Activated CD4-positive, CD25-positive, alpha-beta regulatory T cell treated with anti-CD3 and anti-CD28 coated beads, Interleukin-2, amount 50 U/mL, for 24 hours (primary cell): Measurements from ENCODE around the gene CPSF4L.

Experiments used
- ATAC-seq, 2 donors: fragments of 150-1000 bp; cut with Tn5 transposase; one replicate each; pipeline ENCODE4 v1.10.0; 2021; ENCODE audit warnings: mild to moderate bottlenecking in 1 of 2, moderate library complexity in 1 of 2

CPSF4L gene

DNA sequence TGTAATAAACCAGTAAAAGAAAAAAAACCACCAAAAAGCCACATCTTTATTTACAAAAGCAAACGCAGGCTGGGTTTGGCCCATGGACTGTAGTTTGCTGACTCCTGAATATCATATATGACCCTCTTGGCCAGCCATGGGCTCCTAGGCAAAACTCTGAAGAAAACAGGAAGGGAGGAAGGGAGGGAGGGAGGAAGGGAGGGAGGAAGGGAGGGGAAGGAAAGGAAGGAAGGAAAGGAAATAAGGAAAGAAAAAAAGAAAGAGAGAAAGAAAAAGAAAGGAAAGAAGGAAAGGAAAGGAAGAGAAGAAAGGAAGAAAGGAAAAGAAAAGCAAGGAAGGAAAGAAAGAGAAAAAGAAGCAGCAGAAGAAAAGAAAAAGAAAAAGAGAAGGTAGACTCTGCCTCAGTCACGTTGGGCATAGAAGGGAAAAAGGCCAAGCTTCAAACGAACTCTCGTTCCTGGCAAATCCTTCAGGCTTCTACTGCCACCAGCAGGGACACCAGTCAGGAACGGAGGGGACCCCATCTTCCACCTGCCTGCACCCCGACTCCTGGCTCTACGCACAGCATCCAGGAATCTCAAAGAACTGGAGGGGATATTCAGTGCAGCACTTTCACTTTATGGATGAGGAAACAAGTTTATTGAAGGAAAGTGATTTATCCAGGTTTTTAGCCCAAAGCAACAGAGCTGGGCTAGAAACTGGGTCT is 28.0 kb upstream of the CPSF4L start:
- no peak for ATAC-seq

DNA sequence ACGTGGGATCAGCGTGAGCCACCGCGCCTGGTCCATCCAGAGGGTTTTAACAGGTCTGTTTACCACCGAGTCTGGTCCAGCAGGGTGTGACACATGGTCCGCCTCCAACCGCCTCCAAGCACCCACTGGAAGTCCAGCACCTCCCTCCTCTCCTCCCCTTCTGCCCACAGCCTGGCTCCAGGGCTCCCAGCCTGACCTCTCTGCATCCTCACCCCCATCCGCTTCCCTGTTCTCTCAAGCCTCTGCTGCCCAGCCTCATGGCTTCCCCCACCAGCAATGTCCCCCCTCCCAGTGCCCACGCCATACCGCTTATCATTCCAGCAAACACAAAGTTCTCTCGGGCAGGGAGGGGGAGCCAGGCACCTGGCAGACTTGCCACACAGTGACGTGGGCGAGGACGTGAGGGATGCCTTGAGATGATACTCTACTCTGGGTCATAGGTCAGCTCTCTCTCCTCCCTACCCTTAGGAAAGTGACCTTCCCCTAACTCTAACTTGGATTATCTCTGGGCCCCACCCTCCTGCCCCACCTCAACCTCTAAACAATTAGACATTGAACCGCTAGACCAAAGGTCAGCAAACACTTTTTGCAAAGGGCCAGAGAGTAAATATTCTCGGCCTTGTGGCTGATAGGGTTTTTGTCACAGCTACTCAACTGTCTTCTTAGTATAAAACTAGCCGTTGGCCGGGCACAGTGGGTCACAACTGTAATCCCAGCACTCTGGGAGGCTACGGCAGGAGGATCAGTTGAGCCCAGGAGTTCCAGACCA is 27.0 kb upstream of the CPSF4L start:
- no peak for ATAC-seq

DNA sequence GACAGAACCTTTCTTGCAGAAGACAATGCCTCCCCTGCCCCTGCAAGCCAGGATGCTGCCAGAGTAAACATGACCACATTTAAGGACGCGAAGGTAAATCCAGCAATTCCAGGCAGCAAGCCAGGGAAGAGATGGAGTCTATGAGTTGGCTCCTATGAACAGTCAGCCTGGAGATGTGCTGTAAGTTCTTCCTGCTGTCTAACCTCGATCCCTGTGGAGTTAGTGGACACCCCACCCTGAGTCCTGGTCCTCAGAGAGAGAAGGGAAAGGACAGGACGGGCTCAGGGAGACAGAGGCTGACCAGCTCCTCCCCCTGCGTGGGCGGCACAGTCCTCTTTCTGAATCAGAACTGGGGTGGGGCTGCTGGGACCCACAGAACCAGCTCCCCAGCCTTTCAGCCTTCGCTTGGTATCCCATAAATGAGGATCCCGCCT is 25.2 kb upstream of the CPSF4L start:
- ATAC-seq: no peak

DNA sequence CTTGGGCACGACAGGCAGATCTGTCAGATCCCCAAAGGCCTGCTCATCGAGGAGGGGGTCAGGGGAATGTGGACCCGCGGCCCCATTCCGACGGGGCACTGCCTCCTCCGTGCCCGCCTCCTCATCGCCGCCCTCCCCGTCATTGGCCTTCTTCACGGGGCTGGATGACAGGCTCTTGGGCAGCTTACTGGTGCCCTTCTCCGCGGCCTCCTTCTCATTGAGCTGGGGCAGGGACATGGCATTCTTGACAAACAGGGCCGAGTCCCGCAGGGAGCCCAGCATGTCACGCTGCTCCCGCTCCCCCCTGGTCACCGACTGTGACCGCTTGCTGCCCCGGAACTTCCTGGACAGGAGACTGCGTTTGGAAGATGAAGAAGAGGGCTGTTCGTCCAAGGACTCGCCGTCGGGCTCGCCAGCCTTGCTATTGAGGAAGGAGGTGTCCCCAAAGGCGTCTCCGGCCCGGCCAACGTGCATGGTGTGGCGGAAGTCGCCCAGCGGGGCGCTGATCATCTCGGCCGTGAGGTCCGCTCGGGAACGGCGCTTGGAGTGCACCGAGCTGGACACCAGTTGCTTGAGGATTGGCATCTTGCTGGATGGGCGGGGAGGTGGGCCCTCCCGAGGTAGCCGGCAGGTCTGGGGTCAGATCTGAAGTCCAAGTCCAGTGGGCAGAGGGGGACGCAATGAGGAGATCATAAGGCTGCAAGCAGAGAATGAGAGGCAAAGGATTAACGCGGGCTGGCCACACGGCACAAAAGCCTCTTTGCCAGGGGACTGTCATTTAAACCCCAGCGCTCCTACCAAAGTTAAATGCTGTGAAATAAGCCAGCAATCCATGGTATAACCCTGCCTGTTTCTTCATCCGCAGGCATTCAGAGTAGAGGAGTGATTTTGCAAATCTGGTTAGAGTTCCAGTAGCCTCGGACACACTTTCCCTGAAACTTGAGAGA is 24.5 kb upstream of the CPSF4L start:
- ATAC-seq: no peak

DNA sequence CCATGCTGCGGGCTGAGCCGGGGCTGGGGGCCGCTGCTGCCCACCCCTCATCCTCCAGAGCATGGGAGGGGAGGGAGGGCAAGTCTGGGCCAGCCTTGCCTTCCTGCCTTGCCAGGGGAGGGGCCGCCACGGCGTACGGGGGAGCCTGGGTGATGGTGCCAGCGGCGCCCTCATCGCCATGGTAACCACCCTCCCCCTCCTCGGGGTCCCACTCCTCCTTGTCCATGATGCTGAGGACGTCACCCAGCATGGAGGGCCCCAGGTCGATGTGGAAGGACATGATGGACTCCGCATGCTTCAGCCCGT is 23.9 kb upstream of the CPSF4L start:
- ATAC-seq: no peak

DNA sequence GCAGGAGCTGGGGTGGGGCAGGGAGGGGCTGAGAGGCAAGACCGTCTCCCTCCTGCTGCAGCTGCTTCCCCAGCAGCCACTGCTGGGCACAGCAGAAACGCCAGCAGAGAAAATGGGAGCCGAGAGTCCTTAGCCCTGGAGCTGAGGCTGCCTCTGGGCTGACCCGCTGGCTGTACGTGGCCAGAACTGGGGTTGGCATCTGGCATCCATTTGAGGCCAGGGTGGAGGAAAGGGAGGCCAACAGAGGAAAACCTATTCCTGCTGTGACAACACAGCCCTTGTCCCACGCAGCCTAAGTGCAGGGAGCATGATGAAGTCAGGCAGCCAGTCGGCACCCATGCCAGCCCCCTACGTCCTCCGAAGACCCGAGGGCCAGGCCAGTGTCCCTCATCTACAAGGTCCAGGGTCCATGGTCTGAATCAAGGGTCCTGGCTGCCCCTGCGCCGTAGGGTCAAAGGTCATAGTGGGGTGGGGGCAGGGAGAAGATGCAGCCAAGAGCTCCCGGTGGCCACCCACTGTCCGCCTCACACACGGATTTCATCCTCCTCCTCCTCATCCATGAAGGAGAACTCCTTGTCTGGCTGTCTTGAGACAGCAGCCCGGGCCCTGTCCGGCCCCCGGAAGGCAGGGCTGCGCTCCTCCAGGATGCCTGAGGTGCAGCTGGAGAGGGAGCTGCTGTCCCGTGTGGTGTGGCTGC is 23.4 kb upstream of the CPSF4L start:
- no peak for ATAC-seq

DNA sequence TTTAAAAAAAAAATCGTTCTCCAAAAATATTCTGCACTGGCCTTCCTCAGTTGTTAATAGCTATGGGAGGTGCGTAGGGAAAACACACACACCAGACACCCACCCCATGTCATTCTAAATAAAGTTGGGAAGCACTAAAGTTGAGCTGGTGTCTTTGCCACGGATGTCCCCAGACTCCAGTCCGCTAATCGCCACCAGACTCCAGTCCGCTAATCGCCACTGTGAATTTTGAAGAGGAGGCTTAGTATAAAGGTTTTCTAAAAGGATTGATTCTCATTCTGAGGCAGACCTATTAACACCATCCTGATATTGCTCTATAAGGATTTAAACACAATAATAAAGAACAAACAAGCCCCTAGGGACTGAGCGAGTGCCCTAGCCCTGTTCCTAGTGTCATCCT is 22.7 kb upstream of the CPSF4L start:
- no peak for ATAC-seq

DNA sequence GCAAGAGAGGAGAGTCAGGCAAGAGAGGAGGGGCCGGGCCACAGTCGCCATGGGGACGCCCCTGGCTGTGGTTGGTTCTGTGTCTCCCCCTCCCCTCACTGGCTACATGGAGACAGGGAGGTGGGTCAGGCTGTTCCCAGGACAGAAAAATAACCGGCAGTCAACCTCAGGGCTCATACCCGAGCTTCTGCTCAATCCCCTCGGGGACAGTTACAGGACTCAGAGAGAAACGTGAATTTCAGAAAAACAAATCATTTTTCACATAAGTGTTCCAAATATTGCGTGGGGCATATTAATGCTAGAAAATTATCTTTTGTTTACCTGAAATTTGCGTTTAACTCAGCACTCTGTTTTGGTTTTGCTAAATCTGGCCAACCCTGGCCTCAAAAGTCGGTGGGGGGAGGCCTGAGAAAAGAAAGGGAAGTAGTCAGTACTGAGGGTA is 22.2 kb upstream of the CPSF4L start:
- ATAC-seq: no peak

DNA sequence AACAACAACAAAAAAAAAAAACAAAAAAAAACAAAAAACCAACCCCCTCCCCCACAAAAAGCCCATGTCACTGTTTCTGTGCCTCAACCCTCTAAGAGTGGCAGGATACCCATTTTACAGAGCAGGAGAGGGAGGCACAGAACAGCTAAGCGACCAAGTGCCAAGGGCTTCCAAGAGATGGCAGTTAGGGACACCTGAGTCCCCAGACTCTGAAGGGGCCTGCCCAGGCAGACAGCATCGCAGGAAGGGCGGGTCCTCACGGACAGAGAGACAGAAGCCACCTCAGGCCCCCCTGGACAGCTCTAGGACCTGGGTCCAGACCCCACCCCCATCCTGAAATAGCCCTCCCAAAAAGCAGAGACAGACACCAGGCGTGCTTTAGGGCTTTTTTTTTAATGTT is 21.6 kb upstream of the CPSF4L start:
- no peak for ATAC-seq

DNA sequence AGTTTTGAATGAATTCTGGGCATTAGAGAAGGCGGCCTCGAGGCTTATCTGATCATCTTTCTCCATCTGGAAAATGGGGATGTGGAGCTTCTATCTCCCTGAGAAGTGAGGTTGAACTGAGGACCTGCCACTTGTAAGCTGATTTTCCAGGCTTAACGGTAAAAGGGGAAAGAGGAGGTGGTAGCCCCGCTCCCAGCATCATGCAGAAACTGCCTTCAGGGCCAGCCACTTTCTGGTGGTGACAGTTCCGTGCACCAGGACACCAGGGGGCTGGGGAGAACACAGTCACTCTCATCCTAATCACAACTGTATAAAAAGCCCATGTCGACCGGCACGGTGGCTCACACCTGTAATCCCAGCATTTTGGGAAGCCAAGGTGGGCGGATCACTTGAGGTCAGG is 20.9 kb upstream of the CPSF4L start:
- no peak for ATAC-seq

DNA sequence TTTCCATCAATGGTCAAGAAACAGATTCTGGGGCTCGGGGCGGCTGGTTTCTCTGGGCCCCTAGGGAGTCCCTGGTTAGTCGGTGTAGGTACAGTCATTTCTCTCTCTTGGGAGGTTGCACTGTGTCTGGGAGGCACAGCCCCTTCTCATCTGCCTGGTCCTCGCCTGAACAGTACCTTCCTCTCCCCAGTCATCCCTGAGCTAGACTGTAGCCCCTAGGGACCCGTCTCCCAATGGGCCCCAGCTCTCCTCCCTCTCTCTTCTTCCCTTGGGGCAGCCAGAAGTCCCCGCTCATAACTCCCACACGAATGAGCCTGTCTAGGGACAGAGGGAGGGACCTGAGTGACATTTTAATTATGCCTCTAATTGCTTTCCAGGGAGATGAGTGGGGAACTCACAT is 20.2 kb upstream of the CPSF4L start:
- peak; percentile 38 to 59 for ATAC-seq

DNA sequence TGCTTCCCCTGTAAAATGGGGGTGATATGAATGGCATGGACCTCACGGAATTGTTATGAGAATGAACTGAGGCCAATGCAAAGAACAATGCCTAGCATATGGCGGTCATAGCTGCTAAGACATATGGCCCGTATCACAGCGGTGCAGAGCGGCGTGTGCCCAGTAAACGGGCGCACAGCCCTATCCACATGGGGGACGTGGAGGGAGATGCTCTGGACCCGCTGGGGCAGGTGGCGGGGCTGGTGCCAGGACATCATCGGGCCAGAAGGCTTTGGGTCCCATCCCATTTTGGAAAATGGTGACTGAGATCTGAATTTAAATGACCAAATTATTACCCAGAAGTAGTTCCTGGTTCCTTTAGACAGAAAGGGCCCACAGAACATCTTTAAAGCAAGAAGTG is 18.5 kb upstream of the CPSF4L start:
- ATAC-seq: no peak

DNA sequence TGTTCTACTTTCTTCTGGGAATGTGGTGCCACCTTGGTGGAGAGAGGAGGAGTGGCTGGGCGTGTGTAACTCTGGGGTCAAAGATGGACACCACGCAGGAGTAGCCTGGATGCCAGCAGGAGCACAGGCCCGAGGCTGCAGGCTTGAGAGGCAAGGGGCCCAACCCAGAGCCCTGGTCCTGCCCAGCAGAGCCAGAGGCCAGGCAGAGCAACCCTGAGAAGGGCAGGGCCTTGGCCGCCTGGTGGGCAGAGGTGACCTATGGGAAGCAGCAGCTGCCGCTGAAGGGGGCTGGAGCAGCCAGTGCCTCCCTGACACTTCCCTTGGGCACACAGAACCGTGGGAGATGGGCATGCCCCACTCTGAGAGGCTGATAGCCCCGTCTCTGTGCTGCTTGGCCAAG is 18.0 kb upstream of the CPSF4L start:
- ATAC-seq: no peak

DNA sequence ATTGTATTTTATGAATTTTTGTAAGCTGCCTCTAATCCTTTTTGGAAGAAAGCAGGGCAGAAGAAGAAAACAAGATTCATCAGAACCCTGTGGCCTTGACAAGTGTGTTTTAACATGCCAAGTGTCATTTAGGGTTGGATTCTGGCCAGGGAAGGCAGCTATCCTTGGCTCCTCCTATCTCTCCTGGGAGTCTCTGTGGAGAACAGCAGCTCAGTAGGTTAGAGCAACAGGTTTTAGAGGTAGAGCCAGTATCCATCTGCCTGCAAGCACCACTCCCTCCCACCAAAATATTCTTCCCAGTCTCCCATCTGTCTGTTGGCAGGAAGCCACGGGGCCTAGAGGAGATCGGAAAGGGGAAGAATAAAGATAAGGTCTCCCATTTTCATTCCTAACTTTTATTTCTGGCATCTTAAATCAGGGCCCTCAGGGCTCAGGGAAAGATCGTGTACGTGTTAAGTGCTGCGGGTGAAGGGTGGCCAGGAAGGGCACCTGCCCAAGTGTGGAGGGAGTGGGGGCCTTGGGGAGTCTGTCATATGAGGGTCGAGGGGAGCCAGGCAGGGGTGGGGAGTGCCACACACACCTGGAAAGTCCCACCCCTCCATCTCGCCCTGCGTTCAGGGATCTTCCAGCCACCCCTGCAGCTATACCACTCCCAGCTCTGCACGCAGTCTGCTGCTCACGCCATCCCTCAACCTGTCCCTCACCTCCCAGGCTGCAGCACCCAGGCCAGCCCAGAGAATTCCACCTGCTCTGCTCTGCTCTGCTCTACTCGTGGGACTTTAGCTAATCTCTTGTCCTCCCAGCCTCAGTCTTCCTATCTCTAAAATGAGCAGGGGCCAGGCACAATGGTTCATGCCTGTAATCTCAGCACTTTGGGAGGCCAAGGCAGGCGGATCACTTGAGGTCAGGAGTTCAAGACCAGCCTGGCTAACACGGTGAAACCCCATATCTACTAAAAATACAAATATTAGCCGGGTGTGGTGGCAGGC is 17.1 kb upstream of the CPSF4L start:
- no peak for ATAC-seq

DNA sequence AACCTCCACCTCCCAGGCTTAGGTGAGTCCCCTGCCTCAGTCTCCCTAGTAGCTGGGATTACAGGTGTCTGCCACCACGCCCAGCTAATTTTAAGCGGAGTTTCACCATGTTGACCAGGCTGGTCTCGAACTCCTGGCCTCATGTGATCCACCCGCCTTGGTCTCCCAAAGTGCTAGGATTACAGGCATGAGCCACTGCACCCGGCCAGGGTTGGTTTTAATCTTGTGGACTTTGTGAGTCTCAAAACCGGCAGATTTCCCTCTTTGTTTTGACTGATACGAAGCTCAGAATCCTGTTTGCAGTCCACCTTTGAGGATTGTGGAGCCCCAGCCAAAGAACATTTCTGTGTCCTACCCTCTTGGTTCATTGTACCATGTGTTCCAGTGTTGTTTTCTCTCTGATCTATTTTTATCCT is 16.4 kb upstream of the CPSF4L start:
- no peak for ATAC-seq

DNA sequence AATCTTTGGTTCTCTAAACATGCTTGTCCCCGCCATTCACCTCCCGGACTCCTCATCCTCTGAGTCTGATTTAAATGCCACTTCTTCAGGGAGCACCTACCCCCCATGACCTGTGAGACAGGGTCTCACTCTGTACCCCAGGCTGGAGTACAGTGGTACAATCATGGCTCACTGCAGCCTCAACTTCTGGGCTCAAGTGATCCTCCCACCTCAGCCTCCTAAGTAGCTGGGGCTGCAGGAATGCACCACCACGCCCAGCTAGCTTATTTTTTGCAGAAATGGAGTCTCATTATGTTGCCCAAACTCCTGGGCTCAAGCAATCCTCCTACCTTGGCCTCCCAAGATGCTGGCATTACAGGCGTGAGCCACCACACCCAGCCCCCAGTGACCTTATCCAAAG is 12.8 kb upstream of the CPSF4L start:
- no peak for ATAC-seq

DNA sequence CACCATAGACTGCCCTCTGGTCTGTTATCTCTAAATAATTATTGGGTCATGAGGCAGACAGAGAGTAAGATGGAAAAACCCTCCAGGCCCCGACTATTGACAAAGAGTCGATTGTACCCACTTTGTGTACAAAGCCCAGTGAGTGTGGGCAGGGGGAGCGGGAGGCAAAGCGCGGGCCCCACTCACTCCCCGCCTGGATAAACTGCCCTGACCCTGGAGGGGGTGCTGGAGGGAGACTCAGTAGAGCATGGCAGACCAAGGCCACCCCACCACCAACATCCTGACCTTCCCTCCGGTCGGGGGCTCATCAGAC is 11.2 kb upstream of the CPSF4L start:
- no peak for ATAC-seq

DNA sequence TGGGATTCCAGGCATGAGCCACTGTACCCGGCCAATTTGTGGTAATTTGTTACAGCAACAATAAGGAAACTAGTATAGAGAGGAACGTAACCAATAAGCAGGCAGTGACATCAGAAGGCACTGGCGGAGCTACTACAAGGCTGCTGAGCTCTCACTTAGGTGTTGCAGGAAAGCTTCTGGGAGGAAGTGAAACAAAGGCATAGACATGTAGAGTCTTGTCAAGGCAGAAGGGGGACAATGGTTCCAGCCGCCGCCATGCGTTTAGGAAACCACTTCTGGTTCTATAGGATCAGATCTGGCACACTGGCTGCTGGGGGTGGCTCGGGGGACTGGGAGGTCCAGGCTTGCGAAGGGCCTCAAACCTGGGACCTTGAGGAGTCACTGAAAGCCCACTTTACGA is 9.4 kb upstream of the CPSF4L start:
- no peak for ATAC-seq

DNA sequence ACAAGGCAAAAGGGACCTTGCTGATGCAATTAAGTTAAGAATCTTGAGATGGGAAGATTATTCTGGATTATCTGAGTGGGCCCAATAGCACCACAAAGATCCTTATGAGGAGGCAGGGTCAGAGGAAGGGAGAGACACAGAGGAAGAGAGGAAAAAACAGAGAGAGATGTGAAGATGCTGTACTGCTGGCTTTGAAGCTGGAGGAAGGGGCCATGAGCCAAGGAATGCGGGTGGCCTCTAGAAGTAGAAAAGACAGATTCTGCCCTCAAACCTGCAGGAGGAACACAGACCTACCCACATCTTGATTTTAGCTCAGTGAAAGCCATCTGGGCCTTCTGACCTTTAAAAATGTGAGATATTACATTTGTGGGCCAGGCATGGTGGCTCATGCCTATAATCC is 8.1 kb upstream of the CPSF4L start:
- ATAC-seq: no peak

DNA sequence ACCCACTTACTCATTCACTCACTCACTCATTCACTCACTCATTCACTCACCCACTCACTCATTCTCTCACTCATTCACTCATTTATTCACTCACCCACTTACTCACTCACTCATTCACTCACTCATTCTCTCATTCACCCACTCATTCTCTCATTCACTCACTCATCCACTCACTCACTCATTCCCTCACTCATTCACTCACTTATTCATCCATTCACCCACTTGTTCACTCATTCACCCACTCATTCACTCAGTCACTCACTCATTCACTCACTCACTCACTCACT is 7.6 kb upstream of the CPSF4L start:
- ATAC-seq: no peak

DNA sequence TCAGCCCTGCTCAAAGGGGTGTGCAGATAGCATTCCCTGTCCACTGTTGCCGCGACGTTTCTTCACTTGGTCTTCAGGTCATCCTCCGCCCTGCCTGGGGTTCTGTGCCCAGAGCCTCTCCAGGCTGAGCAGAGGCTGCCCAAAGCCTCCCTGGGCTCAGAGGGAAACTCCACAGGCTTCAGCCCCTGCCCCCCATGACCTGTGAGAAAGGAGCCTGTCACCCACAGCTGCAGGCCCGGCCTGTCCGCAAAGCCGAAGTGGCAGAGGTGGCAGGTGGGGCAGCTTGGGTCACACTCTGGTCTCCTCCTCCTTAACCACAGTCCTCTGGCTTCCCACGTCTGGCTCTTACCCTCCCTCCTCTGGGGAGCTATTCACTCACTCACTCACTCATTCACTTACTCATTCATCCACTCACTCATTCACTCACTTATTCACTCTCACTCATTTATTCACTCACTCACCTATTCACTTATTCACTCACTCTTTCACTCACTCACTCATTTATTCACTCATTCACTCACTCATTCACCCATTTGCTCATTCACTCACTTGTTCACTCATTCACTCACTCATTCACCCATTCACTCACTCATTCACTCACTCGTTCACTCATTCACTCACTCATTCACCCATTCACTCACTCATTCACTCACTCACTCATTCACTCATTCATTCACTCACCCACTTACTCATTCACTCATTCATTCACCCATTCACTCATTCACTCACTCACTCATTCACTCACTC is 7.1 kb upstream of the CPSF4L start:
- peak in 1 of 2 donors; percentile 24 for ATAC-seq
